ENCODE results near the gene MYO5C.

Gene MYO5C, protein sequence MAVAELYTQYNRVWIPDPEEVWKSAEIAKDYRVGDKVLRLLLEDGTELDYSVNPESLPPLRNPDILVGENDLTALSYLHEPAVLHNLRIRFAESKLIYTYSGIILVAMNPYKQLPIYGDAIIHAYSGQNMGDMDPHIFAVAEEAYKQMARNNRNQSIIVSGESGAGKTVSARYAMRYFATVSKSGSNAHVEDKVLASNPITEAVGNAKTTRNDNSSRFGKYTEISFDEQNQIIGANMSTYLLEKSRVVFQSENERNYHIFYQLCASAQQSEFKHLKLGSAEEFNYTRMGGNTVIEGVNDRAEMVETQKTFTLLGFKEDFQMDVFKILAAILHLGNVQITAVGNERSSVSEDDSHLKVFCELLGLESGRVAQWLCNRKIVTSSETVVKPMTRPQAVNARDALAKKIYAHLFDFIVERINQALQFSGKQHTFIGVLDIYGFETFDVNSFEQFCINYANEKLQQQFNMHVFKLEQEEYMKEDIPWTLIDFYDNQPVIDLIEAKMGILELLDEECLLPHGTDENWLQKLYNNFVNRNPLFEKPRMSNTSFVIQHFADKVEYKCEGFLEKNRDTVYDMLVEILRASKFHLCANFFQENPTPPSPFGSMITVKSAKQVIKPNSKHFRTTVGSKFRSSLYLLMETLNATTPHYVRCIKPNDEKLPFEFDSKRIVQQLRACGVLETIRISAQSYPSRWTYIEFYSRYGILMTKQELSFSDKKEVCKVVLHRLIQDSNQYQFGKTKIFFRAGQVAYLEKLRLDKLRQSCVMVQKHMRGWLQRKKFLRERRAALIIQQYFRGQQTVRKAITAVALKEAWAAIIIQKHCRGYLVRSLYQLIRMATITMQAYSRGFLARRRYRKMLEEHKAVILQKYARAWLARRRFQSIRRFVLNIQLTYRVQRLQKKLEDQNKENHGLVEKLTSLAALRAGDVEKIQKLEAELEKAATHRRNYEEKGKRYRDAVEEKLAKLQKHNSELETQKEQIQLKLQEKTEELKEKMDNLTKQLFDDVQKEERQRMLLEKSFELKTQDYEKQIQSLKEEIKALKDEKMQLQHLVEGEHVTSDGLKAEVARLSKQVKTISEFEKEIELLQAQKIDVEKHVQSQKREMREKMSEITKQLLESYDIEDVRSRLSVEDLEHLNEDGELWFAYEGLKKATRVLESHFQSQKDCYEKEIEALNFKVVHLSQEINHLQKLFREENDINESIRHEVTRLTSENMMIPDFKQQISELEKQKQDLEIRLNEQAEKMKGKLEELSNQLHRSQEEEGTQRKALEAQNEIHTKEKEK (N-terminal part only)

DNA sequence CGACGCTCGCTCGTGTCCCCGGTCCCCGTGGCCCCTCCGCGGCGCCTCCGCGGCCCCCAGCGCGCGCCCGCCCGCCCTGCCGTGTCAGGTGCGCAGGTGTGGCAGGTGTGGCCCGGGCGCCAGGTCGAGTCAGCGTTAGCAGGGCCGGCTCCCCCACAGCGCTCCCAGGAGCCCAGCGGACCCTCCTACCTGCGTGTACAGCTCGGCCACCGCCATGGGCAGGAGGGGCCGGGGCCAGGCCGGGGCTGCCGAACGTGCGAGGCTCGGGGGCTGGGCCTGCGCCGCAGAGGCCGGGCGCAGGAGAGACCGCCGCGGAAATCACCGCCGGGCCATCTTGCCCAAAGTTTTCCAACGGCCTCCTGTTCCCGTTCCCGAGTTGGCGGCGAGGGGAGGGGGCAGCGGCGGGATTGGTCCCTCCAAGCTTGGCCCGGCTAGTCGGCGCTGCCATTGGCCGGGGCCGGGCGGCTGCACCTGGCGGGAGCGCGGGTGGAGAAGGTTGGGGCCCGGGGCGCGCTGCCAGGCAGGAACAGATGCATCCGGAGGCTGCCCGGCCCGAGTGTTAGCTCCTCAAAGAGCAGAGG, at the start of gene MYO5C:
TSS of gene MYO5C (minus strand) at position 384 of the 581 bp plus-strand sequence. CDS start at position 216, 168 bp downstream.
- Mint-ChIP-seq H3K27me3 (ENCODE audit: low read depth) (peaks cover 60% of the 10 kb centered on the region), H3K36me3 (ENCODE audit: low read depth) (peaks cover 6% of the 10 kb centered on the region), H3K9me3 (no peaks in the 10 kb centered on the region), H3K27ac (no peak within 1 kb of the TSS), H3K4me1 (ENCODE audit: low read depth) (peaks cover 18% of the 10 kb centered on the region), H3K4me3 (peak within 1 kb of the TSS; percentile 58)

DNA sequence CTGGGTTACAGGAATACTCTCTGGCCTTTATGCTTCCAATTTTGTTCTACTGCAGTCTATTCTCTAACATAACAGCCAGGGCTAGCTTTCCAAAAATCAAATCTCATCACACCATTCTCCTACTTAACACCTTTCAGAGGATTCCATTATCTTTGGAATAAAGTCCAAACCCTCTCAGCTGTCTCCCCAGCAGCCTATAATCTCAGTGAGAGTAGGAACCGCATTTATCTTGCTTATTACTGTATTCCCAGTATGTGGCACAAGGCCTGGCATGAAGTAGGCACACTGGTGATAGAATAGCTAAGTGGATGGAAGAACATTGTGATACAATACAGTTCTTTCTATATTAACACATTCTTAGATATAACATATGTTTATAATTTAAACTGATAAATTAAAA, 49.0 kb upstream of the MYO5C start:
- Mint-ChIP-seq H3K27me3 (ENCODE audit: low read depth) (no peaks in the 10 kb centered on the region), H3K36me3 (ENCODE audit: low read depth) (peaks cover 21% of the 10 kb centered on the region), H3K27ac (no peak overlapping the region), H3K9me3 (no peaks in the 10 kb centered on the region), H3K4me1 (ENCODE audit: low read depth) (no peaks in the 10 kb centered on the region), H3K4me3 (no peak overlapping the region)

DNA sequence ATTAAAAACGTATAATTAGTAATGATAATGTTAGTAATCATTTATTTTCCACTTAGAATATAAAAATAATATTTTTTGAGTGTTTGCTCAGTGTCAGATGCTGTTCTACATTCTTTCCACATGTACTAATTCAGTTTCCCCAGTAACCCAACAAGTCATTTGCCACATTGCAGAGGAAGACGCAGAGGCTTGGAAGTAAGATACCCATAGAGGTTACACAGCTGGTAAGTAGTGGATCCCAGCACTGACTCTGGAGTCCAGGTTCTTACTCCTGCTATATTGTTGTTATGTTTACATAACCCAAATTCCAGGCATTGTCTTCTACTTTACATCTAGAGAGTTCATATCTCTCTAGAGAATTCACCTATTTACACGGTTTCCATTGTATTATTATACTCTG, 48.2 kb upstream of the MYO5C start:
- Mint-ChIP-seq H3K9me3 (no peaks in the 10 kb centered on the region), H3K27me3 (ENCODE audit: low read depth) (no peaks in the 10 kb centered on the region), H3K27ac (no peak overlapping the region), H3K4me1 (ENCODE audit: low read depth) (no peaks in the 10 kb centered on the region), H3K36me3 (ENCODE audit: low read depth) (peaks cover 17% of the 10 kb centered on the region), H3K4me3 (no peak overlapping the region)

DNA sequence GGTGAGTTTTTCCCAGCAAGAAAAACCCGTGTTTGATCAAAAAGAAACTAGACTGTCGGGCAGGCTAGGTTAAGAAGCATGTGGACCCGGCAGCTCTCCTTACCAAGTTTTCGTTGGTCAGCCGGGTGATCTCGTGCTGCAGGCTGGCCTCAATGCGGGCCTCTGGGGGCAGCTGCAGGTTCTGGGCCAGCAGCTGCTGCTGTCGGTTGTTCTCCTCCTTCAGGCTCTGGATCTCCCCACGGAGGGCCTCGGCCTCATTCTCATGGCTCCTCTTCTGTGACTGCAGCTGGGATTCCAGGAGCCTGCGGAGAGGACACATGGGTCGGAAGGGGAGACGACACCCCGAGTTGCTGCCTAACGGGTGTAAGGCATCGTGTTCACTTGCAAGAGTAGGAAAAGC, 44.5 kb upstream of the MYO5C start:
- Mint-ChIP-seq H3K4me3 (no peak overlapping the region), H3K9me3 (no peaks in the 10 kb centered on the region), H3K4me1 (ENCODE audit: low read depth) (peaks cover 7% of the 10 kb centered on the region), H3K27me3 (ENCODE audit: low read depth) (no peaks in the 10 kb centered on the region), H3K27ac (no peak overlapping the region), H3K36me3 (ENCODE audit: low read depth) (peaks cover 15% of the 10 kb centered on the region)

DNA sequence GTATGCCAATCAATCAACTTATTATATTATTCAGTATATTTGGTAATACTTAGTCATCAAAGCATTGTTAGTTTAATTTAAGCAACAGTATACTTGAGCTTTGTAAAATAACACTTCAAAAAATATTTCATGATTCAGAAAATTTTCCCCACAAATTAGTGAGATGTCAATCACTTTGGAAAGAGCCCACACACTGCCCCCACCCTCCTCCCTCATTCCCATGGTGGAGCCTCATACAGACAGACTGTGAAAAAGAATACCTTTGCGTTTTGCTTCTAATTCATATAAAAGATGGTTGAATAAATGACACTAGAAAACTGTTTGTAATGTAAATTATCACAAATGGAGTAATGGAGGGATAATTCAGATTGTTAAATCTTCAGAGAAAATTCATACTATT, 43.3 kb upstream of the MYO5C start:
- peaks cover 16% of the 10 kb centered on the region for H3K36me3 Mint-ChIP-seq (ENCODE audit: low read depth)
- H3K27me3 Mint-ChIP-seq (ENCODE audit: low read depth): no peaks in the 10 kb centered on the region
- peaks cover 7% of the 10 kb centered on the region for H3K4me1 Mint-ChIP-seq (ENCODE audit: low read depth)
- no peak overlapping the region for H3K4me3 Mint-ChIP-seq
- H3K27ac Mint-ChIP-seq: no peak overlapping the region
- no peaks in the 10 kb centered on the region for H3K9me3 Mint-ChIP-seq

DNA sequence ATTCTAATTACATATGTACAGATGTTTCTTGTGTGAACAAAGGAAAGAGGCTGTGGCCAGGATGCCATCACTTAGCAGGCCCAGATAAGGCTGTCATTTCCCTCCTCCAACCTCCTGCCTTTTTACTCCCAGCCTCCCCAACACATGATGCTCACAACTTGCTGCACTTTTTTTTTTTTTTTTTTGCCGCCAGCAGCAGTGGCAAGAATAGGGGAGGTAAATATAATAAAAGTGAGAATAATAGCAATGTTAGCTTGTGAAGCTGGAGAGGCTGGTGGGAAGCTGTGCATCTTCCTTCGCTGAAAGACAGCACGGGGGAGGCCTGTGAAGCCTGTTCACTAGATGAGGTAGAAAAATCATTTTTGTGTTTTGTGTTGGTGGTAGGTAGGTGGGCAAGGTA, 42.5 kb upstream of the MYO5C start:
- H3K27ac Mint-ChIP-seq: no peak overlapping the region
- no peaks in the 10 kb centered on the region for H3K27me3 Mint-ChIP-seq (ENCODE audit: low read depth)
- no peaks in the 10 kb centered on the region for H3K9me3 Mint-ChIP-seq
- H3K4me3 Mint-ChIP-seq: no peak overlapping the region
- H3K4me1 Mint-ChIP-seq (ENCODE audit: low read depth): peaks cover 8% of the 10 kb centered on the region
- H3K36me3 Mint-ChIP-seq (ENCODE audit: low read depth): peaks cover 16% of the 10 kb centered on the region

DNA sequence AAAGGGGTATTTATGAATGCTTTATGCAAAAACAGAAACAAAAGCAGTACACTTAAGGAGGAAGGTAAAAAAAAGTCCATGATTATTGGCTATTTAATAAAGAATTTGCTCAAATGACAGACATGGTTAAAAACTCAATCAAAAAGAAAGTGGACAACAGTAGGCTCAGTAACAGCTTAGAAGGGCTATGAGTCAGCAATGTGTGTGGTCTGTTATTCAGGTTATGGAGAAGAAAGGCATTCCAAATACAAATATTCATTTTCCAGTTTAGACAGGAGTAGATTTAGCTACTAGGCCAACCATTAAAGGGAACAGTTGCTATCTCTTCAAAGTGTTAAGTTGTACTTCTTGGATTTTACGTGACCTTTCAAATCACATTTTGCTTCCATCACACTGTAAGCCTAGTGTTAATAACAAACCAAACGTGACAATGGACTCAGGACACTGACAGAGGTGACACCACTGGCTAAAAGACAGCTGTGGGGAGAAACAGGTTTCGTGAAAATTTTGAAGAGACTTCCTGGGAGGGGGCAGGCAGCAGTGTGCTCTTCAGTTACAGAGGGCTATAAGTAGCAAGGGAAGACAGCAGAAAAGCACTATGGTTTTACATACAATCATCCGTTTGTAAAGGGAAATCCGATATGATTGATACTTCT, 41.7 kb upstream of the MYO5C start:
- no peaks in the 10 kb centered on the region for H3K9me3 Mint-ChIP-seq
- peaks cover 18% of the 10 kb centered on the region for H3K36me3 Mint-ChIP-seq (ENCODE audit: low read depth)
- H3K4me1 Mint-ChIP-seq (ENCODE audit: low read depth): peaks cover 13% of the 10 kb centered on the region
- no peak overlapping the region for H3K27ac Mint-ChIP-seq
- no peak overlapping the region for H3K4me3 Mint-ChIP-seq
- H3K27me3 Mint-ChIP-seq (ENCODE audit: low read depth): no peaks in the 10 kb centered on the region

DNA sequence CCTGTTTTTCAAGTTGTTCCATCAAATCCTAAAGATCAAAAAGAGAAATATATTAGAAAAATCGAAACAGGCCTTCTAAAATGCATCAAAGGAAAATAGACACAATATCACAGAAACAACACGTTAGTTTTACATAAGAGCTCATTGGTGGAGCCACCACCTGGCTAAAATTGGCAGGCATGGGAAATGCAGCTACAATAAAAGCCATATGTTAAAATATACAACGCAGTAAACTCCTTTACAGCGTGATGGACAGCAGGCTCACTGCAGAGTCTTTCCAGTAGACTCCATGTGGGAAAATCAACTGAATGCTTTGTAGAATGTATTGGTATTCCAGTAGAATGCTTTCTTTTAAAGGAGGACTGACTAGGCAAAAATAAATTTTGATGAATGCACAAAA, 40.9 kb upstream of the MYO5C start:
- H3K9me3 Mint-ChIP-seq: no peaks in the 10 kb centered on the region
- H3K4me1 Mint-ChIP-seq (ENCODE audit: low read depth): peaks cover 19% of the 10 kb centered on the region
- no peak overlapping the region for H3K4me3 Mint-ChIP-seq
- peaks cover 18% of the 10 kb centered on the region for H3K36me3 Mint-ChIP-seq (ENCODE audit: low read depth)
- no peaks in the 10 kb centered on the region for H3K27me3 Mint-ChIP-seq (ENCODE audit: low read depth)
- H3K27ac Mint-ChIP-seq: no peak overlapping the region

DNA sequence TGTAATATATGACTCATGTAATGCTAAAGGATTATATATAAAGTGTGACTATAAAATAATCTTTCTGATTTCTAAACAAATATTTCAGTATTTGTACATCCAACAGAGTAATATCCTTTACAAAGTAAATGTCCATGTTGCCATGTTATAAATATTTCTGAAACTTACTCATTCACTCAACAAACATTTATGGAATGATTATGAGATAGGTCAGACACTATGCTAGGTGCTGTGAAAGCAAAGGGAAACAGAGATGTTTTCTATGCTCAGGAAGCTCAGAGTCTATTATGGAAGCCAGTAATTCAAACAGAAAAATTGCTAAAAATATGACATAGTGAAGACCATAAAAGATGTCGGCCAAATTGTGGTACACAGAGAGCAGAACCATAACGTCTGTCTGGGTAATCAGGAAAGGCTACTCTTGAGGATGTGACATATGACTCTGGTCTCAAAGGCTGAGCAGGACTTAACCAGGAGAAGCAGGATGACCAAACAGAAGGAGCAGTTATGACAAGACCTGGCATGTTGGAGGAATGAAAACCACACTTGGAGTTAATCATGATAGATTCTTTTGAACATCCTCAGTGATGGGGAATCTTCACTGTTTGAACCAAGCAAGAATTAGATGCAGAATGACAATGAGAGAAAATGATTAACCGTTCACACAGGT, 39.0 kb upstream of the MYO5C start:
- Mint-ChIP-seq H3K27ac (no peak overlapping the region), H3K27me3 (ENCODE audit: low read depth) (no peaks in the 10 kb centered on the region), H3K4me3 (no peak overlapping the region)

DNA sequence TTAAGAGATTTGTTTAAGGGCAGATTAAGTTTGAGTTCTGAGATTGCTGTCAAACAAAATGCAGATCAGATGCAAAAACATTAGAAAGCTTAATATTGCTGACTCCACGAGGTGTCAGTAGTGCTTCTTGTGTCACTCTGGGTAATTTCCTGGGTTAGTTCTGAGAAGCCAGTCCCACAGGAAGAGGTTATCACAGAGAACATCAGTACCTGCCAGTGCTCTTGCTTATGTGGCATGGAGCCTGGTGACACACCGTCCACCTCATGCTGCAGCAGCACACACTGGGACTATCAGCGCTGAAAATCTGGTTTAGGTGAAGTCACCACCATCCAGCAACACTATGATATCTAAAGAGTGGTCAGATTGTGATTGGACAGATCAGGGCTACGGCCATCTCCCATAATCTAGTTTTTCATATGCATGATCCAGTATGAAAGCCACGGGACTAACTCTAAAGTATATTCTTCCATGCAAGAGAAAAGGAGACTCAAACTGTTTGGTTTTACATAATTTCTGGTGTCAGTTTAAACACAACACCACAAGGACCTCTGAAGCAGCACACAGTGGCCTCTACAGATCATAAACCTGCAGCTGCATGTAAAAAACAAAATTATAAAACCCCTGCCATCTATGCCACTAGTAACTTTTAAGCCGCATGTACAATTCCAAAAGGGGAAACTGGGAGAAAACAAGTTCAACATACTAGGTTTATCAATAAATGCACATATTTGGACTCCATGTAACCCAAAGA, 36.1 kb upstream of the MYO5C start:
- Mint-ChIP-seq H3K4me1 (ENCODE audit: low read depth) (peaks cover 20% of the 10 kb centered on the region), H3K9me3 (no peaks in the 10 kb centered on the region), H3K27ac (peak overlapping the region; percentile 79), H3K36me3 (ENCODE audit: low read depth) (peaks cover 27% of the 10 kb centered on the region), H3K27me3 (ENCODE audit: low read depth) (no peaks in the 10 kb centered on the region), H3K4me3 (peak overlapping the region; percentile 64)

More for the DNA sequence above, 39.0 kb upstream of the MYO5C start:
- Mint-ChIP-seq H3K9me3 (no peaks in the 10 kb centered on the region), H3K4me1 (ENCODE audit: low read depth) (peaks cover 24% of the 10 kb centered on the region), H3K36me3 (ENCODE audit: low read depth) (peaks cover 14% of the 10 kb centered on the region)

DNA sequence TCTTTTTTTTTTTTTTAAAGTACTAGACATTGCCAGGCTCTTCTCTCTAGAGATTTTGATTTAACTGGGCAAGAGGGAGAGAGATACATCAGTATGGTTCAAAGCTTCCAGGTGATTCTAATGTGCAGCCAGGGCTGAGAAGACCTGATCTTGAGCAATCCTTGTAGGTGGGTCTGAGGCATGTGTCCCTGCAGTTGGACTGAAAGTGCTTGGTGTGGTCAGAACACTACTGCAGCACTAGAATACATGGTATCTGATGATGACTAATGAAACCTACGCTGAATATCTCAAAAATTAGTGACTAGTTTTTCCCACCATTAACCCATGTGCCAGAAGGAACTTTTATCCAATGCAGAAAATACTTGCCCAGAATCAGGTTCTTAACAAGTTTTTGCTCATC, 34.4 kb upstream of the MYO5C start:
- Mint-ChIP-seq H3K4me1 (ENCODE audit: low read depth) (peaks cover 20% of the 10 kb centered on the region), H3K9me3 (no peaks in the 10 kb centered on the region), H3K4me3 (no peak overlapping the region), H3K27ac (no peak overlapping the region), H3K36me3 (ENCODE audit: low read depth) (peaks cover 27% of the 10 kb centered on the region), H3K27me3 (ENCODE audit: low read depth) (no peaks in the 10 kb centered on the region)

DNA sequence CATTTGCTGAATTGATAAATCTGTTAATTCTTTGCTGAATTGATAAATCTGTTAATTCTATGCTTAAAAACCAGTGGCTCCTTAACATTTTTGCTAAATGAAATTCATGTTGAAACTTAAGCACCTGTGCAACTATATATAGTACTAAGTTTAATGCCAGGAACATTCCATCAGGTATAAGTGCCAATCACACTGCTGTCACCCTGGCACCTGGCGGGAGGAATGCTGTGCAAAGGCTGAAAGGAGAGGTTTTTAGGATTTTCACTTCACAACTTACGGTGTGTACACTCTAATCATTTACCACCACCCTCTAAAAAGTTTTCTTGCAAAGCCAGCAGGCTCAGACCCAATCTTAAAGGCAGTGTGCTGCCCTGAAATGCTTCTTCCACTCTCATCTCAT, 33.5 kb upstream of the MYO5C start:
- H3K4me1 Mint-ChIP-seq (ENCODE audit: low read depth): peaks cover 20% of the 10 kb centered on the region
- H3K4me3 Mint-ChIP-seq: no peak overlapping the region
- H3K27ac Mint-ChIP-seq: no peak overlapping the region

DNA sequence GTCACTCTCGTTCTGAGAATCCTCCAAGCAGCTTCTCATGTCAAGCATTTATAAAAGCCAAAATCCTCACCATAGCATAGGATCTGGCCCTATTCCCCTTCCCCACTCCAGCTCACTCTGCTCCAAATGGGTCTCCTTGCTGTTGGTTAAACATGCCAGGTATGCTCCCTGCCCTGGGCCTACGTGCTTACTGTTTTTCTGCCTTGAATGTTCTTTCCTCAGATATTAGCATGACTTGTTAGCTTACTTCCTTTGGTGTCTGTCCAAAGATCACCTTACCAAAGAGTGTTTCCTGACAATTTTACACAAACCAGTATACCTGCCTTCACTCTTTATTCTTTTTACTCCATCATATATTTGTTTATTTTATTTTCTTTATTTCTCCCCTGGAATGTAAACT, 33.1 kb upstream of the MYO5C start:
- Mint-ChIP-seq H3K27ac (no peak overlapping the region), H3K4me3 (no peak overlapping the region), H3K4me1 (ENCODE audit: low read depth) (peaks cover 20% of the 10 kb centered on the region), H3K9me3 (no peaks in the 10 kb centered on the region), H3K36me3 (ENCODE audit: low read depth) (peaks cover 24% of the 10 kb centered on the region), H3K27me3 (ENCODE audit: low read depth) (no peaks in the 10 kb centered on the region)

More for the DNA sequence above, 33.5 kb upstream of the MYO5C start:
- peaks cover 24% of the 10 kb centered on the region for H3K36me3 Mint-ChIP-seq (ENCODE audit: low read depth)
- H3K27me3 Mint-ChIP-seq (ENCODE audit: low read depth): no peaks in the 10 kb centered on the region
- H3K9me3 Mint-ChIP-seq: no peaks in the 10 kb centered on the region

Data from T-helper 1 cell treated with Interleukin-12 subunit alpha and Interleukin-12 subunit beta and Interleukin-4 antibody, amounts not matched to agents 30 μg/mL and 1 μg/mL, for 36 hours (primary cell).